Jurkat, Clone E6-1 (cell line): ENCODE measurements around the gene PISD.

Source experiments
- DNase-seq: peaks from one replicate; pipeline ENCODE4 v3.0.0-alpha.2; 2011; ENCODE audit warnings: low read depth, low spot score
- H3K4me3 ChIP-seq: 2 replicates; pipeline ENCODE4 v1.5.1; 2011; ENCODE audit warnings: mild to moderate bottlenecking, low read length, control low read depth, moderate library complexity

PISD gene

DNA sequence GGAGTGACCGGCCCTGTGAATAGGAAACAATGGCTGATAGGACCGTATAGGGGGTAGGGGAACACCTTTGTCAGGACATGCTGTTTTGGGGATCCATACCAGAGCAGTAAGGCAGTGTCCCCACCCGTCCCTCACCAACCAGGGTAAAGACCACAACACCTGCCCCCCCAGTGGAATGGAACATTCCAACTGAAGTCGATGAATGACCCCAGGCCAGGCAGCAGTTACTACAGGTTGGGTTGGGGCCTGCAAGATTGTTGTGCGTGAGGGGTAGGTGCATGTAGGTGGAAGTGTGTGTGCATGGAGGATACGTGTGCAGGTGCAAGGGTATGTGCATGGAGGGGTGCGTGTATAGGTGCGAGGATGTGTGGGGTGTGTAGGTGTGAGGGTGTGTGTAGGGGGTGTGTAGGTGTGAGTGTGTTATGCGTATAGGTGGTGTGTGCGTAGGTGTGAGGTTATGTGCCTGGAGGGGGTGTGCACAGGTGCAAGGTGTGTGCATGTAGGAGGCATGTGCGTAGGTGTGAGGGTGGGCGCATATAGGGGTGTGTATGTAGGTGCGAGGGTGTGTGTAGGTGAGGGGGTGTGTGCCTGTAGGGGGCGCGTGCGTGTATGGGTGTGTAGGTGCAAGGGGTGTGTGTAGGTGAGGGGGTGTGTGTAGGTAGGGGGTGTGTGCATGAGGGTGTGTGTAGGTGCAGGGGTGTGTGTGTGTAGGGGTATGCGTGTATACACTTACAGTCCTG, 32.9 kb downstream of the PISD start:
- DNase-seq: peak; percentile 16
- peak overlapping the region; percentile 84 for H3K4me3 ChIP-seq

DNA sequence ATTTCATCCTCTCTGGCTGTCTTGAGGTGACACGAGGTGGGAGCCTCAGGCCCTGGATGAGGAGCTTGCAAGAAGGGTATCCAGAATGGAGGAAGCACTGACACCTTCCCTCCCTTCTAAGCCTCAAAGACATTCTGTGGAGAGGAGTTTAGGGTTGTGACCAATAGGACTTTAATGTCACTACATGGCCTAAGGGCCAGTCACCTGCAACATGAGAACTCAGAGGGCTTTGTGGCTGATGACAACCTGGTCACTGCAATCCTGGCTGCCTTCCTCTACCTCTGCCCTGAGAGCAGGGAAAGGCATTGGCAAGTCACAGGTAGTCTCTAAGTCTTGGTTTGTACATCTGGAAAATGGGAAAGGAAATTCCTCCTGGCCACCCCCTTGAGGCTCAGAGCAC, 33.7 kb downstream of the PISD start:
- DNase-seq: no peak
- no peak overlapping the region for H3K4me3 ChIP-seq

DNA sequence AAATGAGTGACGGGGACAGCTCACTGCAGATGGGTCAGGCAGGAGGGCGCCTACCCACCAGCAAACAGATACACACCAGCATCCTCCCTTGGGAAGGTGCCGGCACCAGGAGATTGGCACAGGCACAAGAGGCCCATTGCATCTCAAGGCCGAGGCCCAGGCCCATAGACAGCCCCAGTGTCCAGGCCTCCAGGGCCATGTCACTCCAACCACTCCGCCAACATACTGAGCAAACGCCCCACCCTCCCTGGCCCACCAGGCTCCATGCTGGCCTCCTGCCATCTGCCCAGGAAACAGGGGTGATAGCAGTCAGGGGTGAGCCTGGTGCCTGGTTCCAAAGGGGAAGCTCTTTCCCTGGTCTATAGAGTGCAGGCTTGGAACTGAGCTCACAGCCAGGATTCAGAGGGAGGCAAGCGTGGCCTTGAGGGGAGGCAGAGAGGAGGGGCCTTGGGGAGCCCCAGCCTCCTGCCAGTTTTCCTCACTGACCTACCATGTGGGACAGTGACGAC, 34.7 kb downstream of the PISD start:
- DNase-seq: no peak
- H3K4me3 ChIP-seq: no peak overlapping the region

DNA sequence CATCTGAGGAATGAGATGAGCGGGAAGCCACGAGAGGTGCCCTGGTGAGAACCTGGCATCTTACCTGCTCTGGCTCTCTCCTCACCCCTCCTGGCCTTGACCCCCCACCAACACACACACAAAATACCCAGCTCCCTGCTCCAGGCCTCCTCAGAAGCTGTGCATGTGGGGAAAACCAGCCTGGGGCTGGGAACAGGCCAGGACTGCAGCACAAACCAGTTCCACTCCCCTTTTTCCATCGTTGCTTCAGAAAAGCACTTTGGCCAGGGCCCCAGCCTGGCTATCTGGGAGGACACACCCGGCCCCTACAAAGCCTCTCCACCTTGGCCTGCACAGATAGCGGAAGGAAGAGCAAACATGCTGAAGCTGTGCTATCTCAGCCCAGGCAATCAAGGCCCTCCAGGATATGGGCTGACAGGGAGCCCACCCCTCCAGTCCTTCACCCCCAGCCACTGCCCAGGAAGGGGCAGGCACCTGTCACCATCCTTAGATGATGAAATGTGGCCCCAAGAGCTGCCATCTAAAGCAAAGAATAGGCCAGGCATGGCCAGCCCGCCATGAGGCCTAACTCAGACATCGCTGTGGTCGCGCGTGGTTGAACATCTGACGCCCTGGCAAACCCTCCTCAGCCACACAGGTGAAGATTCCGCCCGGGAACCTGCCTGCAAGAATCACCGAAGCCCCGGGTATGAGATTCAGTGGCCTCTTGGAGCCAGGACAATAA, 35.4 kb downstream of the PISD start:
- H3K4me3 ChIP-seq: no peak overlapping the region
- DNase-seq: no peak

DNA sequence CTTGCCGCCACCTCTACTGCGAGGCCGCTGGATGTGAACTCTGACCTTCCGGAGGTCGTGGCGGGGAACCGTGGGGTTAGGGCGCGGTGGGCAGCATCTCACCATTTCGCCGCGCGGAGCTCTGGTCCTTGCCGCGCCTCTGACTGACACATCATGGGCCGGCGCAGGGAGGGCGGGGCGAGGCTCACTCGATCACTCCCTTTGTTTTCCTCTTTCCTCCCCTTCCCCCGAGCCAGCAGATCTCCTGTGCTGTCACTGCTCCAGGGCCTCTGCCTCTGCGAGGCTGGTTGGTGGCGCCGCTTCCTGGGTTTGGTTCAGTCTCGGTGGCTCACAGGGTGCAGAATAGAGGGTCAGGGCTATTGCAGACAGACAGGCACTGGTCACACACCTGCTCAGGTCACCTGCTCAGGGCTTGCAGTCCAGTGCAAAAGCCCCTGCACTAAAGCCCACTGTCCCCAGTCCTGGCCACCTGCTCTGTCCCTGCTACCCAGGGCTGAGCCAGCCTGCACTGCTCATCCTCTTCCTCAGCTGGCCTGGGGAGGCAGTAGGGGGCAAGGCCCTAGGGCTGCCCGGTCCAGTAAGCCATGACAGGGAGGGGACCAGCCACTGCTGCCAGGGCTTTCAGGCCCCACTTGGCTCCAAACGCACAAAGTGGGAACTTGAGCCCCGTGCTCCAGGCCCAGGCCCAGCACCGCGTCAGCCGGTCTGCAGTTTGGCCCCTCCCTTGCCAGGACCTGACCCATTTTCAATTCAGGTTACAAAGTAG, 36.2 kb downstream of the PISD start:
- no peak overlapping the region for H3K4me3 ChIP-seq
- no peak for DNase-seq

DNA sequence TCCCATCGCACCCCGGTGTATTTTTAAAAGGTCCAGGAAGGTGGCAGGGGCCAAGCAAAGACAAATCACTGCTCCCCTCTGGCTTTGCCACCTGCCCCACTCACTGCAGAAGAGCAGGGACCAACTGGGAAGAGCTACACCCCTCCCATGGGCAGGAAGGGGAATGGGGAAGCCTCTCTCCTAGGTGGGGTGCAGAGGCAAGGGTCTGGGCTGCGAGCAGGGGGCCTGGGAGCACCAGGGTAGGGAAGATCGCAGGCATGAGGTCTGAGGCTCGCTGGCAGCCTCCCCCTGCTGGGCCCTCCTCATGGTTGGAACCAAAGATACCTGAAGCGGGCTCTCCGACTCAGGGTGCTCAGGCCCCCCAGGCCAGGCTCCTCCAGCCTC, 36.8 kb downstream of the PISD start:
- DNase-seq: no peak
- no peak overlapping the region for H3K4me3 ChIP-seq

DNA sequence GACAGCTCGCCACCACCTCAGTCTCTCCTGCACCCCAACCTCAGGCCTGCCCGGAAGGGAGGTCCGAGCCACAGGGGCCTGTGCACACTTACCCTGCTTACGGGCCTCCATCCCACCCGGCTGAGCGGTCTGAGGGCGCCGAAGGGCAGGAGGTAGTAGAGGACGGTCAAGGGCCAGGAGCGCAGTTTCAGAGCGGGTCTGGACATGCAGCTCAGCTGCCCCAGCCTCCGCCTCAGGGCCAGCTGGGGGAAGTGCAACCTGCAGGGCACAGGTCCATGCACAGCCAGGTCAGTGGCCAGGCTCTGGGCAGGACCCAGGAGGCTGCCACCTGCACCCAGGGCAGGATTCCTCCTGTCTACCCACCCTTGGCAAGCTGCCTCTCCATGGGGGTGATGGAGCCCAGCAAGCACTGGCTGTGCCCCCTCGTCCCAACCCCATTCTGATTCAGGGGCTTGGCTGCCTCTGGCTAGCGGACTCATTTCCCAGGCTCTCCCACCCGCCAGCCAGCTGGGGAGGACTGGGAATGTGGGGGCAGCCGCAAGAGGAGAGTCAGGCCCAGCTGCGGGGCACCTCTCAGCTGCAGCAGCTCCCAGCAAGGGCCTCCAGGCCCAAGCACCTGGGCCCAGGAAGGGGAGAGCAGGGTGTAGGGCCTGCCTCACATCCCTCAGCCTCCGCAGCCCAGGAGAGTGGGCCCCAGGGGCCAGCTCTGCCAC, 38.3 kb downstream of the PISD start:
- no peak for DNase-seq
- no peak overlapping the region for H3K4me3 ChIP-seq

DNA sequence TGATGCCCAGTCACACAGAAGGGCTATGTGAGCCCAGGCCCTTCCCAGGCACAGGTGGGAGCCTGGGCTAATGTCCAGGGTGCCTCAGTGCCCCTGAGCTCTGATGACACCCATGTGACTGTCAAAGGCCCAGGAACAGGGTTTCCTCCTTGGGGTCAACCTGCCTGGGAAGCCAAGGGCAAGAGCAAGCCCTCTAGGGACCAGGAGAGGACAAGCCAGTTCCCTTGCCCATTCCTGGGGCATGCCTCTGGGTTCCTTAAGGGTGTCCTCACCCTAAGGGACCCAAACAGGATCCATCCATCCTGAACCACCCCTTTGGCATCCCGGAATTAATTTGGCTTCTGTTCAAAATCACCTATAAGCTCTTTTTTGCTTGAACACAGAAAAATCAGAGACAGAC, 39.0 kb downstream of the PISD start:
- DNase-seq: no peak
- no peak overlapping the region for H3K4me3 ChIP-seq

DNA sequence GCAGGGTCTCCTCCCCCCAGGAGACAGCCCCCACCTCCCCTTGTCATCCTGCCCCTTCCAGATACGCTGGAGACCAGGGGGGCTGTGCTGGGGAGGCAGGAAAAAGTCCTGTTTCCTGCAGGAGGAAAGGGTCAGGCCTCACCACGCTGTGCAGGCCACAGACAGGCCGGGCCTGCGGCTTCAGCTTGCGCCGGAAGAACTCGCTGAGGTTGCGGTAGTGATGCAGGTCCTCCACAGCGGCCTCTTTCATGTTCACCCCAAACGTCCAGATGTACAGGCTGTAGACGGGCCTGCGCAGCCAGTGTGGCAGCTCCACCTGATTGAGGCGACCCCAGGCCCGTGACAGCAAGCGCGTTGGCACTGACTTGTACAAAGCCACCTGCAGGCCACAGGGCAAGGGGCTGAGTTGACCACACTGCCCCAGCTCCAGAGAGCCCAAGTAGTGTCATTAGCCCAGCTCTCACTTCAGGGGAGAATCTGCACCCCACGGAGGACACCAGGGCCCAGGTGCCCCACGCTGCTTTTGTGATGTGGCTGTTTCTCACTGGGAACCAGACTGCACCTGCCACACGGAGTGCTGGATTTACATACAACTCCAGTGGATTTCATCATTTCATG, 40.4 kb downstream of the PISD start:
- H3K4me3 ChIP-seq: no peak overlapping the region
- DNase-seq: no peak

DNA sequence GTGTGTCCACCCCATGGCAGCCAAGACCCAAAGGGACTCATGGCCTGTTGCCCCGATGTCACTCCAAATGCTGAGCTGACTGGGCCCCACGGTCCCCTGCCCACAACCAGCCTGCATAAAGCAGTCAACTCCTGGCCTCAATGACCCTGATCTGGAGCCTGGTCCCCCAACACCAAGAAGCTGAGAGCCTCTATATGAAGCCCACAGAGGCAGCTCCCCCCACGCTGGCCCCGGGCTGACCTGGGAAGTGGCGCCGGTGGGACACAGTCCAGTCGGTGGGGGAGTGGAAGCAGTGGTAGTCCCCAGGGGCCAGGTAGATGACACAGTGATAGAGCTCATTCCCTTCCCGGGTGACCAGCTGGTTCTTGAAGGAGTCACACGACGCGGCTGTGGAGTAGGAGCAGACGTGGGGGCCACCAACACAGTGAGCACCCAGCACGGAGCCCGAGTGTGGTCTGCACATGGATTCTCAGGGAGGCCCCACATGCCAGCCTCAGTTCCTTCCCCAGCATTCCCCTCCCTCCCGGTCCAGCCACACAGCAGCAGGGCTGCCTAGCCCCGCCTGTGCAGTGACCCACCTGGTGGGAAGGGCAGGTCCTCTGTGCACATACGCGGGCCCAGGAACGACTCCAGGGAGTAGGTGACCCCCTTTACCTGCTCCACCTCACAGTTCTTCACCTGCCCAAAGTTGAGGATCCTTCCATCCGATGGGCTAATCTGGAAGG, 41.1 kb downstream of the PISD start:
- no peak for DNase-seq

DNA sequence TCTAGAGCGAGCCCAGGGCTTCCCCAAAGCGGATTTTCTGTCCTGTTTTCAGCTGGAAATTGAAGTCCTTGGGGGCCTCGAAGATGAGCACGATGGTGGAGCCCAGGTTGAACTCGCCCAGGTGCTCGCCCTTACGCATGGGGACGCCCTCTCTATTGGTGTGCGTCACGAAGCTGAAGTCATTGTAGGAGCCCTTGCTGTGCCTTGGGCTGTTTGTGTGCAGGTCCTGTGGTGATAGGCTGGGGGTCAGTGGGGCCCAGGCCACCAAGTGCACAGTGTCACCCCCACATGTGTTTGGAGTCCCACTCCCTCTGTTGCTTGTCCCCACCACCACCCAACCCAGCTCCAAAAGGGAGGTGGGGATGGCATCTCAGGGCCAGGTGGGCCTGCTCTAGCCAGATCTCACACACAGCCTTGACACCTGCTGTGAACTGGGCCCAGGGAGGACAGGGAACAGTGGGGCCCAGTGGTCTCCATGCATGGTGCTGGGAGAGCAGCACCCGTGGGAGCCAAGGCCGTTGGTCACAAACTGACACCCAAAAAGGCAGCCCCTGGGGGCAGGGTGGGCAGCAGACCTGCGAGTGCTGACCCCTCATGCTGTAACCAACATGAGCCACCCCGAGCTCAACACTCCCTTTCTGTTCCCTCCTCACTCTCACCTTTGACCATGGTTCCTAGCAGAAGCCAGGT, 42.3 kb downstream of the PISD start:
- DNase-seq: no peak
- no peak overlapping the region for H3K4me3 ChIP-seq

More for the DNA sequence above, 41.1 kb downstream of the PISD start:
- H3K4me3 ChIP-seq: no peak overlapping the region

DNA sequence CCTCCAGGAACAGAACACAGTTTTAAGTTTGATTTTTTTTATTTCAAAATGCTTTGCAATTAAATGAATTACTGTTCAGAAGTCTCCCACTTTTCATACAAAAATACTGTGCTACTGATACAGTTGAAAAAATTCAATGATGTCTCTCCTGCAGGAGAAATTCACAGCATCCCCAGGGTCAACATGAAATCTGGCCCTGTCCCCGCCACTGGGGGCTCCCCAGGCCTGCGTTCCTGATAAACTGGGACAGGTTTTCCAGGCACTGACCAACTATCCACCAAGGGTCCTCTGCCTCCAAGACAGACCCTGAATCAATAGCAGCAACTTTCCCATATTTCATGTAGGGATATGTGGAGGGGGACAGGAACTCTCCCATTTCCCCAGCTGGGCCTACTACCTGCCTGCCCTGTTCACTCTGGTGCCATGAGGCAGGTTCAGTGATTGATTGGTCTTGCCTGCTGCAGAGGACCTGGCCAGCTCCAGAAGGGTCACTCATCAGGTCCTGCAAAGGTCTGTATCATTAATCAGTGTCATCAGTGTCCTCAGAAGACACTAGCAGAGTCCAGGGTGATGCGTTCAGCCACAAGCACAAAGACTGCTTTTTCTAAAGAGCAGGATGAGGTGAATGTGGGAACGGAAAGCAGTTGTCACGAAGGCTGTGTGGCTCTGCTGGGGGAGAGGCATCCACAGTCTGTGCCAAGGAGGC, 43.4 kb downstream of the PISD start:
- DNase-seq: no peak
- H3K4me3 ChIP-seq: no peak overlapping the region

DNA sequence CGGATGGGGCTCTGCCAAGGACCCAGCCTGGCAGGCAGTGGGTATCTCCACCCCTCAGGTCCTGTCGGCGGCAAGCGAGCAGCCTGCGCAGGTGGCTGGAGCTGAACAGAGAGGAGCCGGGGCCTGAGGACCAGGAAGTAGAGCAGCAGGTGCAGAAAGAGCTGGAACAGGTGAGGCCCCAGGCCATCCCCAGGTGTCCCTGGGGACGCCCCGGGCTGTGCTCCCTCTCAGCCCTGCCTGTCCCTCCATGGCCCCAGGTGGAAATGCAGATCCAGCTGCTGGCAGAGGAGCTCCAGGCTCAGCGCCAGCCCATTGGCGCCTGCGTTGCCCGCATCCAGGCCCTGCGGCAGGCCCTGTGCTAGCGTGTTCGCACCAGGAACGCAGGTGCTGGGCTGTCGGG, 44.0 kb downstream of the PISD start:
- DNase-seq: no peak
- H3K4me3 ChIP-seq: no peak overlapping the region

DNA sequence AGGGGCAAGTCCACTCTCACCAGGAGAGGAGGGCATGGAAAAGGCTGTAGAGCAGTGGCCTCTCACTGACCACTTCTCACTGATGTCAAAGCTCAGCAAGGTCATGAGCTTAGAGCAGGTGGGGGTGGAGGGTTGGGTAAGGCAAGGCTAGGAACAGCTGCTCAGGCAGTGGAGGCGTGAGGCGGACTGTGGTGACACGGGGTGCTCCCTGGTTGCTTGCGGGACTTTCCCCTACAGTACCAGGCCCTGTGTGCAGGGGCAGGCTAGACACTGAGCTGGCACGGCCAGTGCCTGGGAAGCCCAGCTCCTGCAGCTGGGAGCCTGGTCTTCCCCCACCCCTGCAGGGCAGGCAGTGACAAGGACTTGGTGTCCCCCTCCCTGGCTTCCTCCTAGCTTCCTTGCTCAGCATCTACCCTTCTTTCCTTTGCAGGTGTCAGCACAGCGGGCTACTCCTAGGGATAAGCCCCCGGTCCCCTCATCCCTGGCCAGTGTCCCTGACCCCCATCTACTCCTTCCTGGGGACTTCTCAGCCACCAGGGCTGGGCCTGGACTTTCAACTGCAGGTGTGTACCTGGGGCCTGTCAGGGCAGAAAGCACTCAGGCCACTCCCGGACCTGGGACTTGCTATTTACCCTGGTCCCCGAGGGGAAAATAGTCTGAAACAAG, 45.6 kb downstream of the PISD start:
- no peak for DNase-seq
- no peak overlapping the region for H3K4me3 ChIP-seq

DNA sequence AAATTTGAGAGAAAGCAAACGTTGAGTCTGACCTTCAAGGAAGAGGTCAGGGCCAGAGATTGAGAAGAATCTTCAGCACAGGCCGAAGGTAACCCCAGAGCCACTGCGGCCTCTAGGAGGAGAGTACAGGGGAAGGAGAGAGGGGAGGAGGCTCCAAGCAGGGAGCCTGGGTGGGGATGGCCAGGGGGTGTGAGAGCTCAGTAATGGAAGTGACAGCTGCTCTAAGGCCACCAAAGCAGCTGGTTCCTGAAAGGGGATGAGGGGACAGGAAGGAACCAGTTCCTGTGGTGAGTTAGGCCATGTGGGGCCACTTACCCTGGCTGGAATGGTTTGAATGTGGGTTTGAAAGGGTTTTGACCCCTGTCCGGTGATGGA, 46.1 kb downstream of the PISD start:
- no peak overlapping the region for H3K4me3 ChIP-seq
- no peak for DNase-seq

DNA sequence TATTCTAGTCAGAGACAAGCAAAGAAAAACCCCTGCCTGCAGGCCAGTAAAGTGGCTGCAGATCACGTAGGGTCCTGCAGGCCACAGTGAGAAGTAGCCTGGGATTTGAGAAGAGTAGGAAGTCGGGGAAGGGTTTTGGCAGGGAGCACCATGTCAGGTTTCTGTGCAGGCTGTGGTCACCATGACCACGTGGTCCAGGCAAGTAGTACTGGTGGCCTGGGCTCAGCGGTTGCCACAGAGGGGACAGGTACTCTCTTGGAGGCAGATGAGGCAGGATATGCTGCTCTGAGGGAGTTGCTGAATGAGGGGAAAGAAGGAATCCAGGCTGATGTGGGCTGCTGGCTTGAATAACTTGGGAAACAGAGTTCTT, 46.5 kb downstream of the PISD start:
- DNase-seq: no peak
- H3K4me3 ChIP-seq: no peak overlapping the region
